Vagina (tissue), 2 donors: ENCODE measurements around the gene SLC24A3.

ENCODE experiments used
- POLR2A ChIP-seq, 2 donors: fragments of 450-650 bp; IDR thresholded peaks; one replicate each; pipeline ENCODE4 v1.6.1; 2017; ENCODE audit warnings: antibody characterized with exemption in 2 of 2, mild to moderate bottlenecking in 2 of 2, moderate library complexity in 2 of 2
- POLR2AphosphoS5 ChIP-seq, 2 donors: sonication (generic); formaldehyde crosslinking; IDR thresholded peaks; one replicate each; pipeline ENCODE4 v1.9.0; 2017; ENCODE audit warnings: antibody characterized with exemption in 2 of 2, mild to moderate bottlenecking in 2 of 2, low read depth in 1 of 2; ENCODE audit not compliant: insufficient read depth in 1 of 2
- TF ChIP-seq, protein P1 (sequence below), 3 experiments: fragments of 450-650 bp in 2 of 3; fragments of 200-600 bp in 1 of 3; sonication (generic) in 1 of 3; IDR thresholded peaks; one replicate each; pipeline ENCODE4 v1.5.1; 2017 to 2019; ENCODE audit warnings: antibody characterized with exemption in 3 of 3, mild to moderate bottlenecking in 2 of 3, moderate library complexity in 2 of 3

- TF ChIP-seq POLR2A (IDR thresholded peaks at IDR 0.05) (no peak), POLR2AphosphoS5 (IDR thresholded peaks at IDR 0.05; ENCODE audit: insufficient read depth in 1 of 2, low read depth in 1 of 2) (no peak)
- TF ChIP-seq, protein P1, sequence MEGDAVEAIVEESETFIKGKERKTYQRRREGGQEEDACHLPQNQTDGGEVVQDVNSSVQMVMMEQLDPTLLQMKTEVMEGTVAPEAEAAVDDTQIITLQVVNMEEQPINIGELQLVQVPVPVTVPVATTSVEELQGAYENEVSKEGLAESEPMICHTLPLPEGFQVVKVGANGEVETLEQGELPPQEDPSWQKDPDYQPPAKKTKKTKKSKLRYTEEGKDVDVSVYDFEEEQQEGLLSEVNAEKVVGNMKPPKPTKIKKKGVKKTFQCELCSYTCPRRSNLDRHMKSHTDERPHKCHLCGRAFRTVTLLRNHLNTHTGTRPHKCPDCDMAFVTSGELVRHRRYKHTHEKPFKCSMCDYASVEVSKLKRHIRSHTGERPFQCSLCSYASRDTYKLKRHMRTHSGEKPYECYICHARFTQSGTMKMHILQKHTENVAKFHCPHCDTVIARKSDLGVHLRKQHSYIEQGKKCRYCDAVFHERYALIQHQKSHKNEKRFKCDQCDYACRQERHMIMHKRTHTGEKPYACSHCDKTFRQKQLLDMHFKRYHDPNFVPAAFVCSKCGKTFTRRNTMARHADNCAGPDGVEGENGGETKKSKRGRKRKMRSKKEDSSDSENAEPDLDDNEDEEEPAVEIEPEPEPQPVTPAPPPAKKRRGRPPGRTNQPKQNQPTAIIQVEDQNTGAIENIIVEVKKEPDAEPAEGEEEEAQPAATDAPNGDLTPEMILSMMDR (IDR thresholded peaks at IDR 0.05): no peak
Measured at GRCh38 chr20:19451923-19452295, 239.5 kb downstream of the SLC24A3 start.
